Karpas-422 (cell line): ENCODE results near the gene EPHA5. TPM values are rescaled to one million over a fixed set of nuclear protein-coding genes. Genes with fewer than 3 reads are reported as not detected.

ENCODE experiments used
- DNase-seq: peaks from one replicate; pipeline ENCODE4 v3.0.0-alpha.2; 2015
- H2AFZ ChIP-seq: fragments of 200-600 bp; sonication (generic); 2 replicates; pipeline ENCODE4 v1.6.1; 2014; ENCODE audit warnings: antibody characterized with exemption, low read length, mixed read lengths
- H3K27ac ChIP-seq: fragments of 200-600 bp; sonication (generic); 2 replicates; pipeline ENCODE4 v1.5.1; 2014; ENCODE audit warnings: mild to moderate bottlenecking, low read length, moderate library complexity
- H3K27me3 ChIP-seq: fragments of 200-600 bp; sonication (generic); 2 replicates; pipeline ENCODE4 v1.6.1; 2014; ENCODE audit warnings: low read length, mixed read lengths
- H3K36me3 ChIP-seq: fragments of 200-600 bp; sonication (generic); 2 replicates; pipeline ENCODE4 v1.6.1; 2014; ENCODE audit warnings: low read length, mixed read lengths; ENCODE audit not compliant: insufficient read depth
- H3K4me1 ChIP-seq: fragments of 200-600 bp; sonication (generic); 2 replicates; pipeline ENCODE4 v1.6.1; 2014; ENCODE audit warnings: mild to moderate bottlenecking, low read length, mixed read lengths
- H3K4me2 ChIP-seq: fragments of 200-600 bp; sonication (generic); 2 replicates; pipeline ENCODE4 v1.6.1; 2014; ENCODE audit warnings: low read length, low read depth, mild to moderate bottlenecking; ENCODE audit not compliant: poor library complexity, severe bottlenecking
- H3K4me3 ChIP-seq: fragments of 200-600 bp; sonication (generic); 2 replicates; pipeline ENCODE4 v1.5.1; 2014; ENCODE audit warnings: mild to moderate bottlenecking, antibody characterized with exemption, low read length, mixed read lengths
- H3K79me2 ChIP-seq: fragments of 200-600 bp; sonication (generic); 2 replicates; pipeline ENCODE4 v1.6.1; 2014; ENCODE audit warnings: mild to moderate bottlenecking, low read length, mixed read lengths
- H3K9ac ChIP-seq: fragments of 200-600 bp; sonication (generic); 2 replicates; pipeline ENCODE4 v1.6.0; 2014; ENCODE audit warnings: low read length
- H3K9me2 ChIP-seq: fragments of 200-600 bp; sonication (generic), shearing (Covaris generic); replicated peaks from 2 replicates; pipeline ENCODE4 v1.6.0; 2014; ENCODE audit warnings: mild to moderate bottlenecking, low read length, moderate library complexity; ENCODE audit not compliant: insufficient read depth
- H3K9me3 ChIP-seq: fragments of 300-700, 200-600 bp; sonication (generic); 2 replicates; pipeline ENCODE4 v1.6.1; 2014; ENCODE audit warnings: low read length, mixed read lengths
- H4K20me1 ChIP-seq: fragments of 200-600 bp; sonication (generic); 2 replicates; pipeline ENCODE4 v1.6.1; 2014; ENCODE audit warnings: mild to moderate bottlenecking, antibody characterized with exemption, low read length, low read depth; ENCODE audit not compliant: insufficient read depth
- total RNA-seq: library from RNA; depleted of rRNA; stranded (reverse); fragments of >200 nt; shearing (Covaris generic); gene quantifications from 2 replicates; pipeline ENCODE4 v1.2.3, GENCODE V29; 2014; ENCODE audit warnings: low replicate concordance

Gene EPHA5
- total RNA-seq, 1 experiment from 2014 or later = not detected

- Histone ChIP-seq H3K36me3 (no peaks in the 10 kb centered on the region), H2AFZ (no peak overlapping the region), H3K9me3 (peaks cover 22% of the 10 kb centered on the region), H3K9ac (no peak overlapping the region), H3K4me3 (no peak overlapping the region), H3K27ac (no peak overlapping the region), H4K20me1 (no peaks in the 10 kb centered on the region), H3K27me3 (no peaks in the 10 kb centered on the region), H3K4me1 (no peaks in the 10 kb centered on the region), H3K9me2 (no peaks in the 10 kb centered on the region), H3K79me2 (no peaks in the 10 kb centered on the region), H3K4me2 (no peak overlapping the region)
- no peak for DNase-seq
These were observed 2.7 kb downstream of the EPHA5 start for GRCh38 chr4:65667506-65668041.

GRCh38 chr4:65665771-65666523 is 4.3 kb downstream of the EPHA5 start:
- no peaks in the 10 kb centered on the region for H3K79me2 ChIP-seq
- H3K4me1 ChIP-seq = no peaks in the 10 kb centered on the region
- H3K9ac ChIP-seq = no peak overlapping the region
- H3K36me3 ChIP-seq = no peaks in the 10 kb centered on the region
- H3K9me2 ChIP-seq = no peaks in the 10 kb centered on the region
- no peak overlapping the region for H3K4me2 ChIP-seq
- DNase-seq = no peak
- no peak overlapping the region for H3K27ac ChIP-seq
- H3K4me3 ChIP-seq = no peak overlapping the region
- H4K20me1 ChIP-seq = no peaks in the 10 kb centered on the region
- no peaks in the 10 kb centered on the region for H3K27me3 ChIP-seq
- H2AFZ ChIP-seq = no peak overlapping the region
- peaks cover 23% of the 10 kb centered on the region for H3K9me3 ChIP-seq

GRCh38 chr4:65661471-65661870 is 8.8 kb downstream of the EPHA5 start:
- DNase-seq = no peak
- Histone ChIP-seq H3K9ac (no peak overlapping the region), H2AFZ (no peak overlapping the region), H4K20me1 (no peaks in the 10 kb centered on the region), H3K36me3 (no peaks in the 10 kb centered on the region), H3K27me3 (no peaks in the 10 kb centered on the region), H3K4me1 (no peaks in the 10 kb centered on the region), H3K9me3 (peaks cover 22% of the 10 kb centered on the region; the same call in 1 of the 2 replicates), H3K27ac (no peak overlapping the region), H3K4me2 (no peak overlapping the region), H3K4me3 (no peak overlapping the region), H3K9me2 (no peaks in the 10 kb centered on the region), H3K79me2 (no peaks in the 10 kb centered on the region)

- H3K4me1 ChIP-seq = no peaks in the 10 kb centered on the region
- H3K36me3 ChIP-seq = no peaks in the 10 kb centered on the region
- H3K79me2 ChIP-seq = no peaks in the 10 kb centered on the region
- H3K9ac ChIP-seq = no peak overlapping the region
- no peak overlapping the region for H3K4me3 ChIP-seq
- H2AFZ ChIP-seq = no peak overlapping the region
- no peaks in the 10 kb centered on the region for H3K9me2 ChIP-seq
- H3K9me3 ChIP-seq = peaks cover 30% of the 10 kb centered on the region
- H4K20me1 ChIP-seq = no peaks in the 10 kb centered on the region
- no peaks in the 10 kb centered on the region for H3K27me3 ChIP-seq
- H3K27ac ChIP-seq = no peak overlapping the region
- no peak for DNase-seq
- no peak overlapping the region for H3K4me2 ChIP-seq
These were observed 12.2 kb downstream of the EPHA5 start for GRCh38 chr4:65658117-65658516.

- Histone ChIP-seq H3K27me3 (no peaks in the 10 kb centered on the region), H3K27ac (no peak overlapping the region), H3K4me3 (no peak overlapping the region), H3K79me2 (no peaks in the 10 kb centered on the region), H3K9me3 (peaks cover 26% of the 10 kb centered on the region), H2AFZ (no peak overlapping the region), H3K9ac (no peak overlapping the region), H4K20me1 (no peaks in the 10 kb centered on the region), H3K4me1 (no peaks in the 10 kb centered on the region), H3K9me2 (no peaks in the 10 kb centered on the region), H3K4me2 (no peak overlapping the region), H3K36me3 (no peaks in the 10 kb centered on the region)
- no peak for DNase-seq
These were observed 14.3 kb downstream of the EPHA5 start for GRCh38 chr4:65656008-65656407.

- H3K4me1 ChIP-seq = no peaks in the 10 kb centered on the region
- H3K4me3 ChIP-seq = no peak overlapping the region
- H3K27ac ChIP-seq = no peak overlapping the region
- H3K27me3 ChIP-seq = no peaks in the 10 kb centered on the region
- no peaks in the 10 kb centered on the region for H4K20me1 ChIP-seq
- H3K9me3 ChIP-seq = peaks cover 22% of the 10 kb centered on the region
- H3K9me2 ChIP-seq = no peaks in the 10 kb centered on the region
- no peak overlapping the region for H3K9ac ChIP-seq
- no peak overlapping the region for H3K4me2 ChIP-seq
- no peaks in the 10 kb centered on the region for H3K36me3 ChIP-seq
- no peaks in the 10 kb centered on the region for H3K79me2 ChIP-seq
- no peak for DNase-seq
- H2AFZ ChIP-seq = no peak overlapping the region
These were observed 15.3 kb downstream of the EPHA5 start for GRCh38 chr4:65654976-65655375.

GRCh38 chr4:65653740-65654361 is 16.4 kb downstream of the EPHA5 start:
- Histone ChIP-seq H3K36me3 (no peaks in the 10 kb centered on the region), H3K27ac (no peak overlapping the region), H3K27me3 (no peaks in the 10 kb centered on the region), H4K20me1 (no peaks in the 10 kb centered on the region), H3K9ac (no peak overlapping the region), H3K9me3 (peaks cover 28% of the 10 kb centered on the region), H2AFZ (no peak overlapping the region), H3K4me3 (no peak overlapping the region), H3K9me2 (no peaks in the 10 kb centered on the region), H3K79me2 (no peaks in the 10 kb centered on the region), H3K4me1 (no peaks in the 10 kb centered on the region), H3K4me2 (no peak overlapping the region)
- no peak for DNase-seq

- no peaks in the 10 kb centered on the region for H3K27me3 ChIP-seq
- H3K27ac ChIP-seq = no peak overlapping the region
- no peaks in the 10 kb centered on the region for H3K9me2 ChIP-seq
- H4K20me1 ChIP-seq = no peaks in the 10 kb centered on the region
- H3K79me2 ChIP-seq = no peaks in the 10 kb centered on the region
- H3K4me1 ChIP-seq = no peaks in the 10 kb centered on the region
- H3K36me3 ChIP-seq = no peaks in the 10 kb centered on the region
- no peak overlapping the region for H3K4me2 ChIP-seq
- H2AFZ ChIP-seq = no peak overlapping the region
- DNase-seq = no peak
- H3K4me3 ChIP-seq = no peak overlapping the region
- H3K9me3 ChIP-seq = peaks cover 35% of the 10 kb centered on the region
- no peak overlapping the region for H3K9ac ChIP-seq
These were observed 18.5 kb downstream of the EPHA5 start for GRCh38 chr4:65651751-65652150.
